Astrocyte (in vitro differentiated cells and primary cell): ENCODE results near the gene H6PD. TPM values are rescaled to one million over a fixed set of nuclear protein-coding genes. Genes with fewer than 3 reads are reported as not detected.
"Not testable (repeated sequence)": the region's sequence is repeated elsewhere in the genome, so short reads cannot be mapped to it uniquely, and the experiment has no call there.

Experiments
- DNase-seq: peaks from one replicate; pipeline ENCODE4 v3.0.0-alpha.2; 2010; ENCODE audit warnings: low read depth
- FAIRE-seq: peaks from 2 replicates; lab custom pipeline; 2011; peaks lifted over from hg19 to GRCh38; lab: Jason Lieb, UNC
- H2AFZ ChIP-seq: 2 replicates; pipeline ENCODE4 v1.6.0; 2012; ENCODE audit warnings: low read depth, low read length, inconsistent platforms
- H3K27ac ChIP-seq: 2 replicates; pipeline ENCODE4 v1.5.1; 2011; ENCODE audit warnings: low read depth, low read length, inconsistent platforms
- H3K27me3 ChIP-seq: 2 replicates; pipeline ENCODE4 v1.6.0; 2011; ENCODE audit warnings: low read length, inconsistent platforms; ENCODE audit not compliant: insufficient read depth
- H3K36me3 ChIP-seq: 2 replicates; pipeline ENCODE4 v1.5.1; 2011; ENCODE audit warnings: low read length, inconsistent platforms; ENCODE audit not compliant: insufficient read depth
- H3K4me1 ChIP-seq: 2 replicates; pipeline ENCODE4 v1.5.1; 2011; ENCODE audit warnings: low read length, inconsistent platforms; ENCODE audit not compliant: insufficient read depth
- H3K4me2 ChIP-seq: 2 replicates; pipeline ENCODE4 v1.6.0; 2012; ENCODE audit warnings: low read length, inconsistent platforms
- H3K4me3 ChIP-seq: 2 replicates; pipeline ENCODE4 v1.5.1; 2011; ENCODE audit warnings: low read depth, mild to moderate bottlenecking, low read length, inconsistent platforms; ENCODE audit not compliant: insufficient read depth
- H3K79me2 ChIP-seq: 2 replicates; pipeline ENCODE4 v1.6.0; 2012; ENCODE audit warnings: mild to moderate bottlenecking, low read length, inconsistent platforms; ENCODE audit not compliant: insufficient read depth
- H3K9ac ChIP-seq: 2 replicates; pipeline ENCODE4 v1.6.0; 2012; ENCODE audit warnings: mild to moderate bottlenecking, low read length, inconsistent platforms
- H3K9me3 ChIP-seq: 2 replicates; pipeline ENCODE4 v1.5.1; 2012; ENCODE audit warnings: low read depth, mild to moderate bottlenecking, low read length, inconsistent platforms; ENCODE audit not compliant: insufficient read depth
- H4K20me1 ChIP-seq: 2 replicates; pipeline ENCODE4 v1.6.0; 2012; ENCODE audit warnings: low read length, inconsistent platforms; ENCODE audit not compliant: insufficient read depth
- H3K27ac Mint-ChIP-seq: one replicate; pipeline ENCODE4 v1.8.0; 2021; ENCODE audit warnings: mild to moderate bottlenecking, mixed read lengths; ENCODE audit not compliant: unreplicated experiment
- H3K27me3 Mint-ChIP-seq: one replicate; pipeline ENCODE4 v1.8.0; 2021; ENCODE audit warnings: low read depth, mixed read lengths; ENCODE audit not compliant: unreplicated experiment
- H3K36me3 Mint-ChIP-seq: one replicate; pipeline ENCODE4 v1.8.0; 2021; ENCODE audit warnings: low read depth, mixed read lengths; ENCODE audit not compliant: unreplicated experiment
- H3K4me1 Mint-ChIP-seq: one replicate; pipeline ENCODE4 v1.8.0; 2021; ENCODE audit warnings: low read depth, mixed read lengths; ENCODE audit not compliant: unreplicated experiment
- H3K4me3 Mint-ChIP-seq: one replicate; pipeline ENCODE4 v1.8.0; 2021; ENCODE audit warnings: mild to moderate bottlenecking, moderate library complexity, mixed read lengths; ENCODE audit not compliant: unreplicated experiment
- H3K9me3 Mint-ChIP-seq: one replicate; pipeline ENCODE4 v1.8.0; 2021; ENCODE audit warnings: mild to moderate bottlenecking, mixed read lengths; ENCODE audit not compliant: unreplicated experiment
- EZH2 ChIP-seq: IDR thresholded peaks from 2 replicates; pipeline ENCODE4 v1.6.1; 2012; ENCODE audit warnings: mild to moderate bottlenecking, low read length, inconsistent platforms; ENCODE audit not compliant: insufficient read depth
- total RNA-seq: library from RNA; stranded (reverse); gene quantifications from 2 replicates; pipeline ENCODE4 v1.2.1, GENCODE V29; 2021
- TF ChIP-seq, protein P1 (sequence below): IDR thresholded peaks from 2 replicates; pipeline ENCODE4 v1.5.1; 2011; ENCODE audit warnings: low read depth, mild to moderate bottlenecking, inconsistent platforms, low read length, moderate library complexity; ENCODE audit not compliant: insufficient read depth

H6PD gene
- total RNA-seq, 1 donor from 2014 or later, result 13.9 TPM

- no peak overlapping the region for H3K27ac ChIP-seq
- H3K4me3 ChIP-seq, result no peak overlapping the region
- peaks cover 84% of the 10 kb centered on the region for H4K20me1 ChIP-seq
- peaks cover 91% of the 10 kb centered on the region for H3K79me2 ChIP-seq
- H3K4me3 Mint-ChIP-seq, result peak overlapping the region; percentile 2
- peaks cover 2% of the 10 kb centered on the region for H3K9me3 Mint-ChIP-seq
- H3K9me3 ChIP-seq, result no peaks in the 10 kb centered on the region
- peaks cover 35% of the 10 kb centered on the region for H3K4me1 Mint-ChIP-seq
- no peaks in the 10 kb centered on the region for H3K27me3 ChIP-seq
- no peak overlapping the region for H3K27ac Mint-ChIP-seq
- H3K4me2 ChIP-seq, result no peak overlapping the region
- H3K27me3 Mint-ChIP-seq, result no peaks in the 10 kb centered on the region
- H3K36me3 Mint-ChIP-seq, result peaks cover 22% of the 10 kb centered on the region
- H3K4me1 ChIP-seq, result peaks cover 43% of the 10 kb centered on the region
- FAIRE-seq (no peak), DNase-seq (no peak)
- H2AFZ ChIP-seq, result no peak overlapping the region
- peaks cover 3% of the 10 kb centered on the region for H3K36me3 ChIP-seq
- no peak overlapping the region for H3K9ac ChIP-seq
- TF ChIP-seq EZH2, result no peak
- TF ChIP-seq, protein P1, sequence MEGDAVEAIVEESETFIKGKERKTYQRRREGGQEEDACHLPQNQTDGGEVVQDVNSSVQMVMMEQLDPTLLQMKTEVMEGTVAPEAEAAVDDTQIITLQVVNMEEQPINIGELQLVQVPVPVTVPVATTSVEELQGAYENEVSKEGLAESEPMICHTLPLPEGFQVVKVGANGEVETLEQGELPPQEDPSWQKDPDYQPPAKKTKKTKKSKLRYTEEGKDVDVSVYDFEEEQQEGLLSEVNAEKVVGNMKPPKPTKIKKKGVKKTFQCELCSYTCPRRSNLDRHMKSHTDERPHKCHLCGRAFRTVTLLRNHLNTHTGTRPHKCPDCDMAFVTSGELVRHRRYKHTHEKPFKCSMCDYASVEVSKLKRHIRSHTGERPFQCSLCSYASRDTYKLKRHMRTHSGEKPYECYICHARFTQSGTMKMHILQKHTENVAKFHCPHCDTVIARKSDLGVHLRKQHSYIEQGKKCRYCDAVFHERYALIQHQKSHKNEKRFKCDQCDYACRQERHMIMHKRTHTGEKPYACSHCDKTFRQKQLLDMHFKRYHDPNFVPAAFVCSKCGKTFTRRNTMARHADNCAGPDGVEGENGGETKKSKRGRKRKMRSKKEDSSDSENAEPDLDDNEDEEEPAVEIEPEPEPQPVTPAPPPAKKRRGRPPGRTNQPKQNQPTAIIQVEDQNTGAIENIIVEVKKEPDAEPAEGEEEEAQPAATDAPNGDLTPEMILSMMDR, result no peak
These were observed 63.3 kb downstream of the H6PD start for GRCh38 chr1:9297831-9298230.

- Mint-ChIP-seq H3K36me3 (peaks cover 22% of the 10 kb centered on the region), H3K27ac (no peak overlapping the region), H3K9me3 (peaks cover 2% of the 10 kb centered on the region), H3K4me3 (no peak overlapping the region), H3K27me3 (no peaks in the 10 kb centered on the region), H3K4me1 (peaks cover 40% of the 10 kb centered on the region)
- FAIRE-seq (no peak), DNase-seq (no peak)
- H3K9me3 ChIP-seq, result no peaks in the 10 kb centered on the region
- H3K4me3 ChIP-seq, result no peak overlapping the region
- H3K27me3 ChIP-seq, result no peaks in the 10 kb centered on the region
- H2AFZ ChIP-seq, result no peak overlapping the region
- peaks cover 94% of the 10 kb centered on the region for H3K79me2 ChIP-seq
- H3K4me1 ChIP-seq, result peaks cover 47% of the 10 kb centered on the region
- H3K36me3 ChIP-seq, result peaks cover 3% of the 10 kb centered on the region
- H4K20me1 ChIP-seq, result peaks cover 86% of the 10 kb centered on the region
- TF ChIP-seq, protein P1, result no peak
- no peak for TF ChIP-seq EZH2
- H3K9ac ChIP-seq, result no peak overlapping the region
- no peak overlapping the region for H3K4me2 ChIP-seq
- H3K27ac ChIP-seq, result no peak overlapping the region
These were observed 63.7 kb downstream of the H6PD start for GRCh38 chr1:9298282-9298681.

- H3K27me3 Mint-ChIP-seq, H3K9me3 ChIP-seq, H3K36me3 ChIP-seq, H3K9me3 Mint-ChIP-seq, H3K27ac Mint-ChIP-seq, H2AFZ ChIP-seq, H3K27me3 ChIP-seq, H3K9ac ChIP-seq, H3K4me3 ChIP-seq, FAIRE-seq: not testable (repeated sequence)
- H3K4me1 Mint-ChIP-seq, result peaks cover 49% of the 10 kb centered on the region
- DNase-seq, result peak; percentile 74
- H3K27ac ChIP-seq, result peak overlapping the region; percentile 36
- peaks cover 95% of the 10 kb centered on the region for H3K79me2 ChIP-seq
- H3K4me3 Mint-ChIP-seq, result peak overlapping the region; percentile 42
- H3K4me1 ChIP-seq, result peaks cover 45% of the 10 kb centered on the region
- peaks cover 88% of the 10 kb centered on the region for H4K20me1 ChIP-seq
- peak overlapping the region; percentile 56 for H3K4me2 ChIP-seq
- H3K36me3 Mint-ChIP-seq, result peaks cover 23% of the 10 kb centered on the region
These were observed 65.3 kb downstream of the H6PD start for GRCh38 chr1:9299571-9300541.
